K562 (cell line): Measurements from ENCODE around the gene SPRR2A. TPM values are rescaled to one million over a fixed set of nuclear protein-coding genes. Genes with fewer than 3 reads are reported as not detected.
A peak's percentile ranks its signal among the peaks of the same experiment; 100 is the strongest.

ENCODE experiments used
- BRD9 ChIP-seq: fragments of 450-650 bp; IDR thresholded peaks from 2 replicates; pipeline ENCODE4 v1.6.1; 2018; ENCODE audit warnings: low read depth; ENCODE audit not compliant: partially characterized antibody
- CBFB ChIP-seq: sonication (generic); formaldehyde crosslinking; IDR thresholded peaks from 2 replicates; pipeline ENCODE4 v1.4.0; 2020; ENCODE audit warnings: mild to moderate bottlenecking, missing genetic modification reagents
- CREB1 ChIP-seq, 2 experiments: sonication (generic) in 1 of 2; formaldehyde crosslinking in 1 of 2; IDR thresholded peaks; 2 replicates each; pipeline versions ENCODE4 v1.6.1 to v1.8.0; 2012 to 2022; ENCODE audit warnings: inconsistent platforms in 1 of 2, mild to moderate bottlenecking in 1 of 2, missing genetic modification reagents in 1 of 2, moderate library complexity in 1 of 2
- CREB3L1 ChIP-seq: fragments of 450-650 bp; IDR thresholded peaks from 2 replicates; pipeline ENCODE4 v1.6.1; 2014; ENCODE audit warnings: low read depth, mild to moderate bottlenecking, moderate library complexity, borderline replicate concordance
- E2F3 ChIP-seq: fragments of 250-450 bp; sonication (Bioruptor Pico); IDR thresholded peaks from 2 replicates; pipeline ENCODE4 v1.4.0; 2020; ENCODE audit warnings: mild to moderate bottlenecking
- GABPB2 ChIP-seq: fragments of 250-450 bp; sonication (Bioruptor Pico); conservative IDR thresholded peaks from 2 replicates; pipeline ENCODE4 v1.5.1; 2021; ENCODE audit warnings: mild to moderate bottlenecking
- HCFC1 ChIP-seq: IDR thresholded peaks from 2 replicates; pipeline ENCODE4 v1.6.1; 2012; ENCODE audit warnings: low read depth, low read length, improper control_type of control experiment
- HOMEZ ChIP-seq: fragments of 250-450 bp; sonication (Bioruptor Pico); IDR thresholded peaks from 2 replicates; pipeline ENCODE4 v1.4.0; 2020; ENCODE audit warnings: mild to moderate bottlenecking, moderate library complexity
- KDM2B ChIP-seq: fragments of 250-450 bp; sonication (Bioruptor Pico); IDR thresholded peaks from 2 replicates; pipeline ENCODE4 v1.8.0; 2021; ENCODE audit warnings: mild to moderate bottlenecking, moderate library complexity
- KLF13 ChIP-seq: fragments of 450-650 bp; IDR thresholded peaks from 2 replicates; pipeline ENCODE4 v1.6.1; 2016; ENCODE audit warnings: missing genetic modification characterization, low read depth, mild to moderate bottlenecking, missing compliant biosample characterization, moderate library complexity, borderline replicate concordance
- NRF1 ChIP-seq, 2 experiments: fragments of 450-650 bp; IDR thresholded peaks in 1 of 2; conservative IDR thresholded peaks in 1 of 2; 2 replicates each; pipeline ENCODE4 v1.6.1; 2014; ENCODE audit warnings: mild to moderate bottlenecking in 2 of 2
- PHB2 ChIP-seq: fragments of 450-650 bp; IDR thresholded peaks from 2 replicates; pipeline ENCODE4 v1.6.1; 2017; ENCODE audit warnings: low read depth
- PML ChIP-seq: IDR thresholded peaks from 2 replicates; pipeline ENCODE4 v1.6.1; 2012; ENCODE audit warnings: low read length, inconsistent platforms
- PRPF4 ChIP-seq: fragments of 200-400 bp; formaldehyde crosslinking; IDR thresholded peaks from one replicate; pipeline ENCODE4 v1.6.1; 2017; ENCODE audit warnings: low read length, low read depth, mild to moderate bottlenecking; ENCODE audit not compliant: insufficient read depth, poor library complexity, severe bottlenecking
- RAD51 ChIP-seq: fragments of 450-650 bp; IDR thresholded peaks from 2 replicates; pipeline ENCODE4 v1.7.1; 2016; ENCODE audit warnings: low read depth, mild to moderate bottlenecking, borderline replicate concordance
- SNAPC5 ChIP-seq: fragments of 250-450 bp; sonication (Bioruptor Pico); IDR thresholded peaks from 2 replicates; pipeline ENCODE4 v1.8.0; 2021; ENCODE audit warnings: moderate library complexity, mild to moderate bottlenecking, inconsistent platforms
- SREBF2 ChIP-seq: sonication (generic); formaldehyde crosslinking; IDR thresholded peaks from 2 replicates; pipeline ENCODE4 v1.4.0; 2020; ENCODE audit warnings: mild to moderate bottlenecking, missing genetic modification reagents
- SRSF9 ChIP-seq: fragments of 200-400 bp; formaldehyde crosslinking; IDR thresholded peaks from 2 replicates; pipeline ENCODE4 v1.6.1; 2017; ENCODE audit warnings: low read depth, low read length, borderline replicate concordance
- STAT5B ChIP-seq: fragments of 250-450 bp; sonication (Bioruptor Pico); IDR thresholded peaks from 2 replicates; pipeline ENCODE4 v1.8.0; 2021; ENCODE audit warnings: mild to moderate bottlenecking, inconsistent platforms
- TBL1XR1 ChIP-seq, 2 experiments: IDR thresholded peaks; 2 replicates each; pipeline ENCODE4 v1.6.1; 2012; ENCODE audit warnings: improper control_type of control experiment in 2 of 2, low read length in 2 of 2, mild to moderate bottlenecking in 1 of 2
- TCF15 ChIP-seq: fragments of 250-450 bp; sonication (Bioruptor Pico); IDR thresholded peaks from 2 replicates; pipeline ENCODE4 v1.8.0; 2022; ENCODE audit warnings: moderate library complexity, mild to moderate bottlenecking, inconsistent platforms
- TSC22D4 ChIP-seq: fragments of 450-650 bp; IDR thresholded peaks from 2 replicates; pipeline ENCODE4 v1.6.1; 2016; ENCODE audit warnings: missing genetic modification characterization, missing biosample characterization, control low read depth
- ZEB2 ChIP-seq: fragments of 450-650 bp; IDR thresholded peaks from 2 replicates; pipeline ENCODE4 v1.6.1; 2016
- ZNF165 ChIP-seq: fragments of 250-450 bp; sonication (Bioruptor Pico); IDR thresholded peaks from 2 replicates; pipeline ENCODE4 v1.4.0; 2020; ENCODE audit warnings: borderline replicate concordance
- ZNF175 ChIP-seq: fragments of 200-800 bp; sonication (Bioruptor generic); IDR thresholded peaks from 2 replicates; pipeline ENCODE4 v1.6.1; 2016; ENCODE audit warnings: low read depth, mild to moderate bottlenecking, missing genetic modification characterization, missing compliant biosample characterization
- ZNF408 ChIP-seq: fragments of 250-450 bp; sonication (Bioruptor Pico); IDR thresholded peaks from 2 replicates; pipeline ENCODE4 v1.4.0; 2020; ENCODE audit warnings: low read depth, mild to moderate bottlenecking, moderate library complexity
- ZNF507 ChIP-seq: conservative IDR thresholded peaks from 2 replicates; pipeline ENCODE4 v1.6.1; 2017; ENCODE audit warnings: missing genetic modification characterization, missing compliant biosample characterization
- ZNF75A ChIP-seq: fragments of 450-650 bp; formaldehyde crosslinking; IDR thresholded peaks from 2 replicates; pipeline ENCODE4 v1.4.0; 2020; ENCODE audit warnings: mild to moderate bottlenecking
- polyA plus RNA-seq, 8 experiments: library from polyadenylated mRNA; depleted of rRNA in 4 of 8; stranded (reverse) in 5 of 8; unstranded in 3 of 8; fragments of >200 nt; fragmentation: Nextera tagmentation in 2 of 8; fragmentation: Illumina TruSeq in 1 of 8; extraction: Ambion mirVana in 2 of 8; extraction: Trizol in 1 of 8; gene quantifications; 2 replicates each; pipeline versions ENCODE4 v1.2.1 to v1.2.3, GENCODE V29; 2011 to 2014; ENCODE audit warnings: inconsistent platforms in 1 of 8, missing spikeins in 1 of 8
- total RNA-seq, 7 experiments: library from RNA; depleted of rRNA in 6 of 7; stranded (reverse); fragments of >200 nt in 6 of 7; fragmentation: Illumina TruSeq in 2 of 7; extraction: Trizol in 2 of 7; gene quantifications; 2 replicates each; pipeline versions ENCODE4 v1.2.1 to v1.2.3, GENCODE V29; 2011 to 2021; ENCODE audit warnings: low replicate concordance in 1 of 7

The SPRR2A gene
- total and polyA plus RNA-seq, 9 of the 15 experiments (the other 6 are each of a cell fraction or from before 2014, with no cell fraction given) = 0.17 TPM; not detected in 8

- TF ChIP-seq CREB3L1 (0 out of 2 replicates have a peak, but pooled peaks have one; percentile 22), PRPF4 (no peak), BRD9 (no peak), CBFB (CRISPR knock-in tag) (no peak), HCFC1 (no peak), SRSF9 (no peak), ZNF507 (tag) (no peak), STAT5B (CRISPR knock-in tag) (no peak), SREBF2 (CRISPR knock-in tag) (no peak), KLF13 (tag) (no peak), SNAPC5 (CRISPR knock-in tag) (no peak), PHB2 (no peak), HOMEZ (no peak), ZNF75A (no peak), ZEB2 (0 out of 2 replicates have a peak, but pooled peaks have one; percentile 49), NRF1 (conservative IDR thresholded peaks at IDR 0.05 in 1 of 2, IDR thresholded peaks at IDR 0.05 in 1 of 2) (peak in 1 of 2 experiments; percentile 25; a peak in 1 of 4 replicates), ZNF408 (CRISPR knock-in tag) (no peak), E2F3 (CRISPR knock-in tag) (no peak), PML (no peak), ZNF175 (CRISPR knock-in tag) (peak; percentile 63; the same call in 1 of the 2 replicates), RAD51 (no peak), TCF15 (CRISPR knock-in tag) (no peak), KDM2B (CRISPR knock-in tag) (no peak), TBL1XR1 (IDR thresholded peaks at IDR 0.05; ENCODE audit: low read length in 2 of 2) (no peak), GABPB2 (CRISPR knock-in tag) (no peak), ZNF165 (CRISPR knock-in tag) (no peak), CREB1 (IDR thresholded peaks at IDR 0.05) (no peak), CREB1 (CRISPR knock-in tag; IDR thresholded peaks at IDR 0.05) (no peak), TSC22D4 (tag) (no peak)
Observed at GRCh38 chr1:153040950-153041631, 16.2 kb downstream of the SPRR2A start, which contains the start of gene SPRR2D (continued).
